Naive B cell (primary cell): ENCODE results near the gene IMMP2L. TPM values are rescaled to one million over a fixed set of nuclear protein-coding genes. Genes with fewer than 3 reads are reported as not detected.

Experiments
- ATAC-seq, 2 donors: fragments of 150-1000 bp; cut with Tn5 transposase; 2 replicates each; pipeline ENCODE4 v1.10.0; 2021; ENCODE audit warnings: low read depth in 2 of 2, mild to moderate bottlenecking in 2 of 2, moderate library complexity in 2 of 2
- DNase-seq: peaks from one replicate; pipeline ENCODE4 v3.0.0; 2022
- H3K27ac Mint-ChIP-seq, 6 donors: one replicate each; pipeline ENCODE4 v1.8.0; 2020 to 2022; ENCODE audit warnings: mild to moderate bottlenecking in 6 of 6, mixed read lengths in 6 of 6, moderate library complexity in 5 of 6, inconsistent platforms in 2 of 6
- H3K27me3 Mint-ChIP-seq, 3 donors: one replicate each; pipeline ENCODE4 v1.8.0; 2021 to 2022; ENCODE audit warnings: mixed read lengths in 3 of 3, mild to moderate bottlenecking in 1 of 3
- H3K36me3 Mint-ChIP-seq, 2 donors: one replicate each; pipeline ENCODE4 v1.8.0; 2020 to 2022; ENCODE audit warnings: mixed read lengths in 2 of 2, inconsistent platforms in 1 of 2, mild to moderate bottlenecking in 1 of 2
- H3K4me1 Mint-ChIP-seq, 3 donors: one replicate each; pipeline ENCODE4 v1.8.0; 2020 to 2022; ENCODE audit warnings: mixed read lengths in 3 of 3, inconsistent platforms in 1 of 3, mild to moderate bottlenecking in 1 of 3, moderate library complexity in 1 of 3
- H3K4me3 Mint-ChIP-seq, 8 donors: one replicate each; pipeline ENCODE4 v1.8.0; 2020 to 2022; ENCODE audit warnings: mild to moderate bottlenecking in 8 of 8, mixed read lengths in 8 of 8, moderate library complexity in 8 of 8, inconsistent platforms in 2 of 8
- H3K9me3 Mint-ChIP-seq, 7 donors: one replicate each; pipeline ENCODE4 v1.8.0; 2020 to 2022; ENCODE audit warnings: mixed read lengths in 7 of 7, mild to moderate bottlenecking in 5 of 7, inconsistent platforms in 2 of 7, moderate library complexity in 1 of 7
- polyA plus RNA-seq, 6 donors: library from polyadenylated mRNA; unstranded; fragments of 300-500 nt; fragmentation: Illumina TruSeq; gene quantifications; one replicate each; pipeline ENCODE4 v1.2.3, GENCODE V29; 2021; ENCODE audit warnings: low read depth in 6 of 6

The IMMP2L gene
- polyA plus RNA-seq, 6 donors from 2014 or later: 14.9 to 34.0 (median 25.9) TPM

GRCh38 chr7:110988348-110988747 lies 573.9 kb downstream of the IMMP2L start:
- H3K9me3 Mint-ChIP-seq: no peaks in the 10 kb centered on the region
- H3K27ac Mint-ChIP-seq: peak overlapping the region in 1 of 6 donors; percentile 31
- peaks cover 0 to 3% (median 0%) of the 10 kb centered on the region in 3 donors for H3K4me1 Mint-ChIP-seq
- H3K36me3 Mint-ChIP-seq: no peaks in the 10 kb centered on the region
- no peak for ATAC-seq
- DNase-seq: no peak
- H3K27me3 Mint-ChIP-seq: no peaks in the 10 kb centered on the region
- H3K4me3 Mint-ChIP-seq: no peak overlapping the region

- Mint-ChIP-seq H3K27ac (no peak overlapping the region), H3K4me3 (no peak overlapping the region), H3K9me3 (no peaks in the 10 kb centered on the region), H3K36me3 (no peaks in the 10 kb centered on the region), H3K4me1 (no peaks in the 10 kb centered on the region), H3K27me3 (no peaks in the 10 kb centered on the region)
- ATAC-seq (no peak), DNase-seq (no peak)
These were observed 575.1 kb downstream of the IMMP2L start for GRCh38 chr7:110987127-110987693.

GRCh38 chr7:110983822-110984456 lies 578.4 kb downstream of the IMMP2L start:
- H3K4me1 Mint-ChIP-seq: no peaks in the 10 kb centered on the region
- no peak overlapping the region for H3K4me3 Mint-ChIP-seq
- no peak overlapping the region for H3K27ac Mint-ChIP-seq
- no peak for ATAC-seq
- H3K36me3 Mint-ChIP-seq: no peaks in the 10 kb centered on the region
- H3K27me3 Mint-ChIP-seq: no peaks in the 10 kb centered on the region
- H3K9me3 Mint-ChIP-seq: no peaks in the 10 kb centered on the region
- no peak for DNase-seq

GRCh38 chr7:110977127-110977737 lies 585.1 kb downstream of the IMMP2L start:
- Mint-ChIP-seq H3K27ac (no peak overlapping the region), H3K9me3 (no peaks in the 10 kb centered on the region), H3K27me3 (no peaks in the 10 kb centered on the region), H3K4me3 (peak overlapping the region in 1 of 8 donors; percentile 22), H3K36me3 (no peaks in the 10 kb centered on the region), H3K4me1 (no peaks in the 10 kb centered on the region)
- ATAC-seq (no peak), DNase-seq (no peak)

GRCh38 chr7:110975486-110975885 lies 586.8 kb downstream of the IMMP2L start:
- H3K4me1 Mint-ChIP-seq: no peaks in the 10 kb centered on the region
- no peaks in the 10 kb centered on the region for H3K9me3 Mint-ChIP-seq
- no peaks in the 10 kb centered on the region for H3K36me3 Mint-ChIP-seq
- ATAC-seq (no peak), DNase-seq (no peak)
- H3K27ac Mint-ChIP-seq: no peak overlapping the region
- no peak overlapping the region for H3K4me3 Mint-ChIP-seq
- no peaks in the 10 kb centered on the region for H3K27me3 Mint-ChIP-seq

- no peak overlapping the region for H3K4me3 Mint-ChIP-seq
- DNase-seq (no peak), ATAC-seq (no peak)
- H3K4me1 Mint-ChIP-seq: no peaks in the 10 kb centered on the region
- no peaks in the 10 kb centered on the region for H3K36me3 Mint-ChIP-seq
- H3K27ac Mint-ChIP-seq: peak overlapping the region in 4 of 6 donors; percentile 4 to 81 (median 54)
- H3K9me3 Mint-ChIP-seq: no peaks in the 10 kb centered on the region
- H3K27me3 Mint-ChIP-seq: no peaks in the 10 kb centered on the region
These were observed 587.9 kb downstream of the IMMP2L start for GRCh38 chr7:110974441-110974840.

GRCh38 chr7:110973196-110973990 lies 588.9 kb downstream of the IMMP2L start:
- H3K27me3 Mint-ChIP-seq: no peaks in the 10 kb centered on the region
- H3K27ac Mint-ChIP-seq: no peak overlapping the region
- no peak for DNase-seq
- H3K4me3 Mint-ChIP-seq: no peak overlapping the region
- H3K9me3 Mint-ChIP-seq: no peaks in the 10 kb centered on the region
- no peak for ATAC-seq
- no peaks in the 10 kb centered on the region for H3K4me1 Mint-ChIP-seq
- no peaks in the 10 kb centered on the region for H3K36me3 Mint-ChIP-seq

- no peak for DNase-seq
- H3K27ac Mint-ChIP-seq: no peak overlapping the region
- H3K4me3 Mint-ChIP-seq: no peak overlapping the region
- H3K9me3 Mint-ChIP-seq: no peaks in the 10 kb centered on the region
- H3K27me3 Mint-ChIP-seq: no peaks in the 10 kb centered on the region
- no peaks in the 10 kb centered on the region for H3K36me3 Mint-ChIP-seq
- ATAC-seq: no peak
- H3K4me1 Mint-ChIP-seq: no peaks in the 10 kb centered on the region
These were observed 597.5 kb downstream of the IMMP2L start for GRCh38 chr7:110964775-110965174.

- Mint-ChIP-seq H3K9me3 (no peaks in the 10 kb centered on the region), H3K36me3 (peaks cover 3 to 5% of the 10 kb centered on the region in 2 donors), H3K27ac (no peak overlapping the region), H3K4me3 (no peak overlapping the region), H3K4me1 (no peaks in the 10 kb centered on the region), H3K27me3 (no peaks in the 10 kb centered on the region)
- no peak for ATAC-seq
- DNase-seq: no peak
These were observed 599.5 kb downstream of the IMMP2L start for GRCh38 chr7:110962826-110963225.

GRCh38 chr7:110962374-110962773 lies 599.9 kb downstream of the IMMP2L start:
- DNase-seq: no peak
- no peak for ATAC-seq
- Mint-ChIP-seq H3K4me3 (no peak overlapping the region), H3K9me3 (no peaks in the 10 kb centered on the region), H3K27ac (no peak overlapping the region), H3K4me1 (no peaks in the 10 kb centered on the region), H3K36me3 (peaks cover 5 to 7% of the 10 kb centered on the region in 2 donors), H3K27me3 (no peaks in the 10 kb centered on the region)

GRCh38 chr7:110960811-110961210 lies 601.5 kb downstream of the IMMP2L start:
- no peak for DNase-seq
- Mint-ChIP-seq H3K27ac (no peak overlapping the region), H3K9me3 (no peaks in the 10 kb centered on the region)

GRCh38 chr7:110948280-110948679 lies 614.0 kb downstream of the IMMP2L start:
- no peak overlapping the region for H3K4me3 Mint-ChIP-seq
- H3K36me3 Mint-ChIP-seq: peaks cover 0 to 4% of the 10 kb centered on the region in 2 donors
- no peak for ATAC-seq

More at GRCh38 chr7:110960811-110961210, 601.5 kb downstream of the IMMP2L start:
- Mint-ChIP-seq H3K4me3 (no peak overlapping the region), H3K4me1 (no peaks in the 10 kb centered on the region), H3K36me3 (peaks cover 5 to 9% of the 10 kb centered on the region in 2 donors), H3K27me3 (no peaks in the 10 kb centered on the region)
- no peak for ATAC-seq

GRCh38 chr7:110947408-110947807 lies 614.9 kb downstream of the IMMP2L start:
- H3K27ac Mint-ChIP-seq: no peak overlapping the region
- no peak overlapping the region for H3K4me3 Mint-ChIP-seq
- no peak for DNase-seq
- ATAC-seq: no peak
- peaks cover 0 to 4% of the 10 kb centered on the region in 2 donors for H3K36me3 Mint-ChIP-seq
- H3K4me1 Mint-ChIP-seq: no peaks in the 10 kb centered on the region
- no peaks in the 10 kb centered on the region for H3K27me3 Mint-ChIP-seq
- no peaks in the 10 kb centered on the region for H3K9me3 Mint-ChIP-seq

More at GRCh38 chr7:110948280-110948679, 614.0 kb downstream of the IMMP2L start:
- H3K4me1 Mint-ChIP-seq: no peaks in the 10 kb centered on the region
- H3K9me3 Mint-ChIP-seq: no peaks in the 10 kb centered on the region
- no peak for DNase-seq
- no peaks in the 10 kb centered on the region for H3K27me3 Mint-ChIP-seq
- H3K27ac Mint-ChIP-seq: no peak overlapping the region
